ENCODE data around the gene NOD2.
A peak's percentile ranks its signal among the peaks of the same experiment; 100 is the strongest.

The NOD2 gene

DNA sequence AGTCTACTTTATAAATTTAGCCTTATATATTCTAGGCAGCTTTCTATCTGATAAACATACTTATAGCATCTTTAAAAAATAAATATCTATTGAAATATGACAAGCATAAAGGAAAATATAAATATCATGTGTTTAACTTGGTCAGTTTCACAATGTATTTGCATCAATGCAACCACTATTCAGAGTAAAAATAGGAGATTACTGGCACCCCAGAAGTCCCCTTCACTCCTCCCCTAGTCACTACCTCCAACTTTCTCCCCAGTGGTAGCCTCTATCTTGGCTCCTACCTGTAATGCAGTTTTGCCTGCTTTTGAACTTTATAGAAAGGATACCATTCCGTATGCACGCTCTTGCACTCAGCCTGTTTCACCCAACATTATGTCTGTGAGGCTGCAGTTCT is 3.2 kb upstream of the NOD2 start:
- DNase-seq (ENCODE audit: extremely low read depth, insufficient read length) = no peak
- H3K4me3 ChIP-seq (replicated peaks; ENCODE audit: low read depth, low read length) = no peak overlapping the region
- H3K36me3 ChIP-seq (ENCODE audit: control insufficient read depth, insufficient read depth, low read length) = no peaks in the 10 kb centered on the region
- TF ChIP-seq, protein P1, sequence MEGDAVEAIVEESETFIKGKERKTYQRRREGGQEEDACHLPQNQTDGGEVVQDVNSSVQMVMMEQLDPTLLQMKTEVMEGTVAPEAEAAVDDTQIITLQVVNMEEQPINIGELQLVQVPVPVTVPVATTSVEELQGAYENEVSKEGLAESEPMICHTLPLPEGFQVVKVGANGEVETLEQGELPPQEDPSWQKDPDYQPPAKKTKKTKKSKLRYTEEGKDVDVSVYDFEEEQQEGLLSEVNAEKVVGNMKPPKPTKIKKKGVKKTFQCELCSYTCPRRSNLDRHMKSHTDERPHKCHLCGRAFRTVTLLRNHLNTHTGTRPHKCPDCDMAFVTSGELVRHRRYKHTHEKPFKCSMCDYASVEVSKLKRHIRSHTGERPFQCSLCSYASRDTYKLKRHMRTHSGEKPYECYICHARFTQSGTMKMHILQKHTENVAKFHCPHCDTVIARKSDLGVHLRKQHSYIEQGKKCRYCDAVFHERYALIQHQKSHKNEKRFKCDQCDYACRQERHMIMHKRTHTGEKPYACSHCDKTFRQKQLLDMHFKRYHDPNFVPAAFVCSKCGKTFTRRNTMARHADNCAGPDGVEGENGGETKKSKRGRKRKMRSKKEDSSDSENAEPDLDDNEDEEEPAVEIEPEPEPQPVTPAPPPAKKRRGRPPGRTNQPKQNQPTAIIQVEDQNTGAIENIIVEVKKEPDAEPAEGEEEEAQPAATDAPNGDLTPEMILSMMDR (IDR thresholded peaks at IDR 0.05; ENCODE audit: insufficient read depth, low read length, poor library complexity, severe bottlenecking) = no peak
- H3K27me3 ChIP-seq (replicated peaks; ENCODE audit: control insufficient read depth, insufficient read depth, low read length) = no peaks in the 10 kb centered on the region

DNA sequence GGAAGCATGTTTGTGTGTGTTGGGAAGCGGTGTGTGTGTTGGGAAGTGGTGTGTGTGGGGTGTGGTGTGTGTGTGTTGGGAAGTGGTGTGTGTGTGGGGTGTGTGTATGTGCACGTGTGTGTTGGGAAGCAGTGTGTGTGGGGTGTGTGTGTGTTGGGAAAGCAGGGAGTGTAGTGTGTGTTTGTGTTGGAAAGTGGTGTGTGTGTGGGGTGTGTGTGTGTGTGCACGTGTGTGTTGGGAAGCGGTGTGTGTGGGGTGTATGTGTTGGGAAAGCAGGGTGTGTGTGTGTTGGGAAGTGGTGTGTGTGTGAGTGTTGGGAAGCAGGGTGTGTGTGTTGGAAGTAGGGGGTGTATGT is 785 bp upstream of the NOD2 start:
- TF ChIP-seq, protein P1 (IDR thresholded peaks at IDR 0.05; ENCODE audit: insufficient read depth, low read length, poor library complexity, severe bottlenecking) = no peak
- no peak for DNase-seq (ENCODE audit: extremely low read depth, insufficient read length)
- no peak overlapping the region for H3K4me3 ChIP-seq (replicated peaks; ENCODE audit: low read depth, low read length)
- no peaks in the 10 kb centered on the region for H3K27me3 ChIP-seq (replicated peaks; ENCODE audit: control insufficient read depth, insufficient read depth, low read length)
- H3K36me3 ChIP-seq (ENCODE audit: control insufficient read depth, insufficient read depth, low read length) = no peaks in the 10 kb centered on the region

DNA sequence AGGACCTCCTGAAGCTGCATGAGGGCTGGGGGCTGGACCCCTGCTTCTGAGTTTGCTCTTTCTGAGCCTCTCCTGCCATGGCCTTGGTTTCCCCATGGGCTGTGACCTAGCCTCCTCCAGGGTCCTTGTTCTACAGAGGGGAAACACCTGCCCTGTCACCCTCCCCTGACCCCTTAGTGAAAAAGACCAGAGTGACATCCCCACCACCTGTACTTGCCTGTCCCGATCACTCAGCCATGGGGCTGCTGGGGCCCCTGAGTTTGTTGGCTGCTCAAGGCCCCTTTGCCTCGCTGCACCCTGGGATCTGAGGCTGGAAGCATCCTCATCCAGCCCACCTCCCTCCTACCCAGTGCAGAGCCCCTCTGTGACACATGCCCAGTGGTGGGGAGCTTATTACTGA is 800 bp downstream of the NOD2 start:
- Histone ChIP-seq H3K4me3 (replicated peaks; ENCODE audit: low read depth, low read length) (peak overlapping the region; percentile 68), H3K27me3 (replicated peaks; ENCODE audit: control insufficient read depth, insufficient read depth, low read length) (no peaks in the 10 kb centered on the region), H3K36me3 (ENCODE audit: control insufficient read depth, insufficient read depth, low read length) (no peaks in the 10 kb centered on the region)
- TF ChIP-seq, protein P1 (IDR thresholded peaks at IDR 0.05; ENCODE audit: insufficient read depth, low read length, poor library complexity, severe bottlenecking) = no peak
- peak; percentile 45 for DNase-seq (ENCODE audit: extremely low read depth, insufficient read length)

DNA sequence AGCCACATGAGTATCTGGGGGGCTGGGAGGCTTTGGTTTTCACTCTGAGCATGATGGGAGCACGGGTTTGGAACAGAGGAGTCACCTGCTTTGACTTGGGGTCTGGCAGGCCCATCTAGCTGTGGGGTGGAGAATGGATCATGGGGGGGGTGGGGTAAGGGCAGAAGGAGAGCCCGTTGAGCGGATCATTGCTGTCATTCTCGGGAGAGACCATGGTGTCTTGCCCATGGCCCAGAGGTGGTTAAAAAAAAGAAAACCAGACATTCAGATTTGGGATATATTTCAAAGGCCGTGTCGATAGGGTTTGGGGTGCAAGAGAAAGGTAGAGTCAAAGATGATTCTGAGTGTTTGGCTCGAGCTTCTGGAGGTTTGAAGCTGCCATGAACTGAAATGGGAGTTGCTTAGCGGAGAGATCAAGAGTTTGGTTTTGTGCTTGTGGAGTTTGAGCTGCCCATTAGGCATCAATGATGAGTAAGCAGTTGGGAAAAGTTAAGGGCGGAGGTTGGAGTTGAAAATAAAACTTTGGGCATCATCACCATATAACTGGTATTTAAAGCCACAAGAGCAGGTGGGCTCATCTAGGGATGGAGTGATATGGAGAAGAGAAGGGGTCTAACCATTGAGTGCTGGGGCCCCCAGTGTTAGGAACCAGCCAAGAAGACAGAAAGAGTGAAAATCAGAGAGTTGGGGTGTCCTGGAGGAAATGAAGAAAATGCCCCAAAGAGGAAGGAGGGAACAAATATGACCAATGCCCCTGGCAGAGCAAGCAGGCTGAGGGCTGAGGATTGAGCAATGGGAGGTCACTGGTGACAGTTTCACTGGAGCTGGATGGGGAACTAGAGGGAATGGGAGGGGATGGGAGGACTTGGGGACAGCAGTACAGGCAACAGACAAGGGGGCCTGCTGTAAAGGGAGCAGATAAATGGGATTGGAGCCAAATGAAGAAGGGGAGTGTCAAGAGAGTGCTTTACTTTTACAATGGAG is 1.9 kb downstream of the NOD2 start:
- DNase-seq (ENCODE audit: extremely low read depth, insufficient read length) = no peak
- TF ChIP-seq, protein P1 (IDR thresholded peaks at IDR 0.05; ENCODE audit: insufficient read depth, low read length, poor library complexity, severe bottlenecking) = no peak
- H3K36me3 ChIP-seq (ENCODE audit: control insufficient read depth, insufficient read depth, low read length) = no peaks in the 10 kb centered on the region; the same call in 1 of the 2 replicates

DNA sequence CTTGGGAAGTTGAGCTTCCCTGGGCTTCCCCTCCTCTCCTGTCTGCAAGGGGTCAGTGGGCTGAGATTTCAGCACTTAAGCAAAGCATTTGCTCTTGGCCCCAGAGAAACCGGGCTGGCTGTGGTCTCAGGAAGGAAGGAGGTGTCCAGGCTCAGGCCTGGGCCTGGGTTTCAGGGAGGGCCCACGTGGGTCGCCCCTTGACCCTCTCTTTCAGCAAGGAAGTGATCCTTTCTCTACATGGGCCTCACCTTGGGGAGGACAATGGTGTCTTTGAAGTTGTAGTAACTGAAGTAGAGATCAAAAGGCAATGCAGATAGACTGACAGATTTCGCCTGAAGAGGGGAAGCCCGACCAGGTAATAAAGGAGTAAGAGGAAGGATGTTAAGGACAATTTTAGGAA is 2.7 kb downstream of the NOD2 start:
- TF ChIP-seq, protein P1 (IDR thresholded peaks at IDR 0.05; ENCODE audit: insufficient read depth, low read length, poor library complexity, severe bottlenecking) = no peak
- H3K27me3 ChIP-seq (replicated peaks; ENCODE audit: control insufficient read depth, insufficient read depth, low read length) = no peaks in the 10 kb centered on the region
- no peaks in the 10 kb centered on the region; the same call in 1 of the 2 replicates for H3K36me3 ChIP-seq (ENCODE audit: control insufficient read depth, insufficient read depth, low read length)
- H3K4me3 ChIP-seq (replicated peaks; ENCODE audit: low read depth, low read length) = no peak overlapping the region; the same call in 1 of the 2 replicates
- DNase-seq (ENCODE audit: extremely low read depth, insufficient read length) = peak; percentile 42

More for the DNA sequence above, 1.9 kb downstream of the NOD2 start:
- no peaks in the 10 kb centered on the region for H3K27me3 ChIP-seq (replicated peaks; ENCODE audit: control insufficient read depth, insufficient read depth, low read length)
- peak overlapping the region; percentile 11; the same call in 1 of the 2 replicates for H3K4me3 ChIP-seq (replicated peaks; ENCODE audit: low read depth, low read length)
